Measurements from ENCODE around the gene SSTR4.
"Not testable (repeated sequence)": the region's sequence is repeated elsewhere in the genome, so short reads cannot be mapped to it uniquely, and the experiment has no call there.

Gene SSTR4

GRCh38 chr20:23021951-23022350 is 13.2 kb upstream of the SSTR4 start:
- no peak for DNase-seq (ENCODE audit: low spot score)
- TF ChIP-seq CTCF (IDR thresholded peaks at IDR 0.05; ENCODE audit: poor library complexity, severe bottlenecking) = no peak
- H3K9me3 ChIP-seq (ENCODE audit: severe bottlenecking) = no peaks in the 10 kb centered on the region
- peaks cover 4% of the 10 kb centered on the region for H3K4me1 ChIP-seq (ENCODE audit: insufficient read depth, poor library complexity, severe bottlenecking)
- H3K27ac ChIP-seq (ENCODE audit: poor library complexity, severe bottlenecking) = no peak overlapping the region
- no peaks in the 10 kb centered on the region for H3K27me3 ChIP-seq (ENCODE audit: insufficient read depth, poor library complexity, severe bottlenecking)
- H3K4me3 ChIP-seq (ENCODE audit: severe bottlenecking) = no peak overlapping the region
- no peaks in the 10 kb centered on the region for H3K36me3 ChIP-seq (ENCODE audit: low read depth)
- peak; percentile 76 for ATAC-seq (ENCODE audit: low read depth)

GRCh38 chr20:23022849-23023248 is 12.3 kb upstream of the SSTR4 start:
- H3K4me1 ChIP-seq (ENCODE audit: insufficient read depth, poor library complexity, severe bottlenecking) = peaks cover 4% of the 10 kb centered on the region
- ATAC-seq (ENCODE audit: low read depth) (no peak), DNase-seq (ENCODE audit: low spot score) (no peak)
- H3K4me3 ChIP-seq (ENCODE audit: severe bottlenecking) = no peak overlapping the region
- TF ChIP-seq CTCF (IDR thresholded peaks at IDR 0.05; ENCODE audit: poor library complexity, severe bottlenecking) = no peak
- H3K9me3 ChIP-seq (ENCODE audit: severe bottlenecking) = no peaks in the 10 kb centered on the region
- H3K27me3 ChIP-seq (ENCODE audit: insufficient read depth, poor library complexity, severe bottlenecking) = no peaks in the 10 kb centered on the region
- H3K36me3 ChIP-seq (ENCODE audit: low read depth) = no peaks in the 10 kb centered on the region
- no peak overlapping the region for H3K27ac ChIP-seq (ENCODE audit: poor library complexity, severe bottlenecking)

- no peaks in the 10 kb centered on the region for H3K27me3 ChIP-seq (ENCODE audit: insufficient read depth, poor library complexity, severe bottlenecking)
- no peaks in the 10 kb centered on the region for H3K9me3 ChIP-seq (ENCODE audit: severe bottlenecking)
- no peak overlapping the region for H3K4me3 ChIP-seq (ENCODE audit: severe bottlenecking)
- peaks cover 4% of the 10 kb centered on the region for H3K4me1 ChIP-seq (ENCODE audit: insufficient read depth, poor library complexity, severe bottlenecking)
- DNase-seq (ENCODE audit: low spot score) (peak; percentile 6), ATAC-seq (ENCODE audit: low read depth) (no peak)
- no peaks in the 10 kb centered on the region for H3K36me3 ChIP-seq (ENCODE audit: low read depth)
- no peak for TF ChIP-seq CTCF (IDR thresholded peaks at IDR 0.05; ENCODE audit: poor library complexity, severe bottlenecking)
- H3K27ac ChIP-seq (ENCODE audit: poor library complexity, severe bottlenecking) = no peak overlapping the region
Measured at GRCh38 chr20:23023621-23024177, 11.4 kb upstream of the SSTR4 start.

GRCh38 chr20:23024701-23025100 is 10.4 kb upstream of the SSTR4 start:
- no peak for TF ChIP-seq CTCF (IDR thresholded peaks at IDR 0.05; ENCODE audit: poor library complexity, severe bottlenecking)
- Histone ChIP-seq H3K27ac (ENCODE audit: poor library complexity, severe bottlenecking) (no peak overlapping the region), H3K36me3 (ENCODE audit: low read depth) (no peaks in the 10 kb centered on the region), H3K4me3 (ENCODE audit: severe bottlenecking) (no peak overlapping the region), H3K4me1 (ENCODE audit: insufficient read depth, poor library complexity, severe bottlenecking) (peaks cover 4% of the 10 kb centered on the region), H3K27me3 (ENCODE audit: insufficient read depth, poor library complexity, severe bottlenecking) (no peaks in the 10 kb centered on the region), H3K9me3 (ENCODE audit: severe bottlenecking) (no peaks in the 10 kb centered on the region)
- no peak for ATAC-seq (ENCODE audit: low read depth)
- no peak for DNase-seq (ENCODE audit: low spot score)

- H3K27me3 ChIP-seq (ENCODE audit: insufficient read depth, poor library complexity, severe bottlenecking); H3K27ac ChIP-seq (ENCODE audit: poor library complexity, severe bottlenecking); H3K4me1 ChIP-seq (ENCODE audit: insufficient read depth, poor library complexity, severe bottlenecking); DNase-seq (ENCODE audit: low spot score); H3K36me3 ChIP-seq (ENCODE audit: low read depth); H3K9me3 ChIP-seq (ENCODE audit: severe bottlenecking); ATAC-seq (ENCODE audit: low read depth); H3K4me3 ChIP-seq (ENCODE audit: severe bottlenecking): not testable (repeated sequence)
Measured at GRCh38 chr20:23025503-23025902, 9.6 kb upstream of the SSTR4 start.
